PC-3 (cell line): ENCODE data around the gene LGALS3BP. TPM values are rescaled to one million over a fixed set of nuclear protein-coding genes. Genes with fewer than 3 reads are reported as not detected.
A peak's percentile ranks its signal among the peaks of the same experiment; 100 is the strongest.

Experiments used
- ATAC-seq: fragments of 200-7000 bp; cut with Tn5 transposase; 2 replicates; pipeline ENCODE4 v1.9.1; 2020; ENCODE audit warnings: mild to moderate bottlenecking, moderate library complexity
- BruUV-seq: library from RNA; stranded (reverse); fragments of 400-500 nt; replicated peaks from 2 replicates; lab custom pipeline; 2021; lab: Mats Ljungman, UMichigan
- CTCF ChIA-PET: fragments of 300-600 bp; sonication (Branson Sonifier 250); formaldehyde crosslinking; loops from one replicate; lab custom pipeline; 2022; ENCODE audit warnings: antibody characterized with exemption; lab: Charles Lee
- POLR2A ChIA-PET: fragments of 300-600 bp; sonication (Branson Sonifier 250); formaldehyde crosslinking; loops from one replicate; lab custom pipeline; 2022; ENCODE audit warnings: antibody characterized with exemption; ENCODE audit not compliant: unreplicated experiment; lab: Charles Lee
- DNase-seq: peaks from one replicate; pipeline ENCODE4 v3.0.0-alpha.2; 2015
- H2AFZ ChIP-seq: fragments of 300-600 bp; sonication (generic); 2 replicates; pipeline ENCODE4 v1.6.0; 2016; ENCODE audit warnings: antibody characterized with exemption, low read length
- H3F3A ChIP-seq: fragments of 300-600 bp; sonication (generic); one replicate; pipeline ENCODE4 v1.6.0; 2017; ENCODE audit warnings: antibody characterized with exemption, low read length, control low read depth, mild to moderate bottlenecking; ENCODE audit not compliant: unreplicated experiment
- H3K27ac ChIP-seq: fragments of 300-600 bp; sonication (generic); 2 replicates; pipeline ENCODE4 v1.5.1; 2016; ENCODE audit warnings: mild to moderate bottlenecking, low read length
- H3K27me3 ChIP-seq: fragments of 300-600 bp; sonication (generic); 2 replicates; pipeline ENCODE4 v1.6.1; 2016; ENCODE audit warnings: low read length, mixed read lengths
- H3K36me3 ChIP-seq: fragments of 300-600 bp; sonication (generic); 2 replicates; pipeline ENCODE4 v1.6.1; 2016; ENCODE audit warnings: low read depth, mixed run types, low read length, mixed read lengths
- H3K4me1 ChIP-seq: fragments of 300-600 bp; sonication (generic); 2 replicates; pipeline ENCODE4 v1.5.1; 2016; ENCODE audit warnings: low read length; ENCODE audit not compliant: insufficient read depth
- H3K4me2 ChIP-seq: fragments of 300-600 bp; sonication (generic); 2 replicates; pipeline ENCODE4 v1.6.0; 2016; ENCODE audit warnings: low read length
- H3K4me3 ChIP-seq: fragments of 300-600 bp; sonication (generic); 2 replicates; pipeline ENCODE4 v1.5.1; 2016; ENCODE audit warnings: mild to moderate bottlenecking, low read length, mixed read lengths
- H3K79me2 ChIP-seq: fragments of 300-600 bp; sonication (generic); 2 replicates; pipeline ENCODE4 v1.6.1; 2017; ENCODE audit warnings: low read length, mixed read lengths
- H3K9ac ChIP-seq: fragments of 300-600 bp; sonication (generic); 2 replicates; pipeline ENCODE4 v1.6.0; 2016; ENCODE audit warnings: mild to moderate bottlenecking, low read length
- H3K9me2 ChIP-seq: fragments of 300-600 bp; sonication (generic); replicated peaks from 2 replicates; pipeline ENCODE4 v1.6.1; 2016; ENCODE audit warnings: mixed run types, low read length, mixed read lengths
- H3K9me3 ChIP-seq: fragments of 300-600 bp; sonication (generic); 2 replicates; pipeline ENCODE4 v1.6.1; 2016; ENCODE audit warnings: low read length, mixed read lengths
- H4K20me1 ChIP-seq: fragments of 300-600 bp; sonication (generic); 2 replicates; pipeline ENCODE4 v1.6.1; 2016; ENCODE audit warnings: low read length, mixed read lengths
- EZH2 ChIP-seq: fragments of 300-600 bp; sonication (generic); IDR thresholded peaks from one replicate; pipeline ENCODE4 v1.6.1; 2017; ENCODE audit warnings: antibody characterized with exemption, mild to moderate bottlenecking, low read length; ENCODE audit not compliant: unreplicated experiment
- EZH2phosphoT487 ChIP-seq: fragments of 300-600 bp; sonication (generic); IDR thresholded peaks from 2 replicates; pipeline ENCODE4 v1.6.1; 2018; ENCODE audit warnings: mild to moderate bottlenecking, antibody characterized with exemption, low read length, borderline replicate concordance
- intact Hi-C: fragments of 100-400 bp; cut with micrococcal nuclease; formaldehyde crosslinking; loops from 2 replicates; pipeline ENCODE4 v1.9.0; 2023
- total RNA-seq: library from RNA; depleted of rRNA; stranded (reverse); fragments of >200 nt; gene quantifications from 2 replicates; pipeline ENCODE4 v1.2.3, GENCODE V29; 2014
- TF ChIP-seq, protein P1 (sequence below): fragments of 300-600 bp; sonication (generic); conservative IDR thresholded peaks from 2 replicates; pipeline ENCODE4 v1.5.1; 2017; ENCODE audit warnings: antibody characterized with exemption, low read depth, mild to moderate bottlenecking, low read length

Gene LGALS3BP
- total RNA-seq, 1 experiment from 2014 or later: 72.4 TPM

GRCh38 chr17:78991017-78991738 lies 11.5 kb upstream of the LGALS3BP start:
- intact Hi-C loops: no loop called here
- no peak overlapping the region for H3K9ac ChIP-seq
- H3K9me2 ChIP-seq: no peaks in the 10 kb centered on the region
- peaks cover 47% of the 10 kb centered on the region for H3K79me2 ChIP-seq
- H3K4me1 ChIP-seq: peaks cover 34% of the 10 kb centered on the region
- no peak overlapping the region for H3K4me3 ChIP-seq
- no TSS peak for BruUV-seq
- DNase-seq (no peak), ATAC-seq (no peak)
- POLR2A ChIA-PET: no interaction called here
- CTCF ChIA-PET: no interaction called here
- peaks cover 53% of the 10 kb centered on the region for H3K36me3 ChIP-seq
- peaks cover 7% of the 10 kb centered on the region for H3F3A ChIP-seq
- no peaks in the 10 kb centered on the region for H3K27me3 ChIP-seq
- TF ChIP-seq EZH2phosphoT487: no peak
- H3K9me3 ChIP-seq: no peaks in the 10 kb centered on the region
- peaks cover 7% of the 10 kb centered on the region; the same call in 1 of the 2 replicates for H4K20me1 ChIP-seq
- H3K27ac ChIP-seq: no peak overlapping the region
- no peak overlapping the region for H3K4me2 ChIP-seq
- H2AFZ ChIP-seq: no peak overlapping the region

DNA sequence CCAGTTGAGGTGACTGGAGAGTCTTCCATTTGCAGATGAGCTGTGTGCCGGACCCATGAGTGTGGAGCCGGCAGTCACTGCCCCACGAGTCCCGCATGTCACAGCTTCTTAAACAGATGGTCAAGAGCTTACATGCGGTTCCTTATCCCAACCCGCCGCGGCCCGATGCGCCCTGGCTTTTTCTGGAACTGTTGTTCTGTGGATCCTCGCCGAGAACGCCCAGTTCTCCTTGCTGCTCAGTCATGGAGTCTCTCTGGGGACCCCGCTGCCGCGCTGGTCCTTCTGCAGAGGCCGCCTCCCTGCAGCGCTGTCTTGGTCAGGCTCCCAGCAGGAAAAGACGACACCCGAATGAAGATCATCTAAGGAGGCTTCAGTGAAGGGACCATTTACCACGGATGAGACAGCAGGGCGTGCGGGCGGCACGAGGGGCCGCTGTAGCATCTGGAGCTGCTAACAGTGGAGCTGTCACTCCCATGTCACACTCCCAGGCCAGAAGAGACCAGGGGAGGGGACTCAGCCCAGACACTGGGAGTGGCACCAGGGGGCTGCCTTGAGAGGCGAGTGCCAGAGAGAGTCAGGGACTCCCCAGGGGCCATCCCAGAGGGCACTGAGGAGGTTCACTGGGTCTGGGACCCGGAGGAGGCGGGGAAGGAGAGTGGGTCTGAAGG lies 10.8 kb upstream of the LGALS3BP start:
- ChIA-PET CTCF (no interaction called here), POLR2A (no interaction called here)
- Histone ChIP-seq H3K27ac (no peak overlapping the region), H3K4me1 (peaks cover 33% of the 10 kb centered on the region), H3K9ac (no peak overlapping the region), H3F3A (peaks cover 7% of the 10 kb centered on the region), H3K4me2 (no peak overlapping the region), H3K27me3 (no peaks in the 10 kb centered on the region), H3K4me3 (no peak overlapping the region), H3K9me3 (no peaks in the 10 kb centered on the region), H3K36me3 (peaks cover 49% of the 10 kb centered on the region), H2AFZ (no peak overlapping the region), H4K20me1 (peaks cover 7% of the 10 kb centered on the region; the same call in 1 of the 2 replicates), H3K79me2 (peaks cover 41% of the 10 kb centered on the region), H3K9me2 (no peaks in the 10 kb centered on the region)
- ATAC-seq: no peak
- TF ChIP-seq EZH2phosphoT487: no peak
- BruUV-seq: no TSS peak
- intact Hi-C loops: no loop called here
- DNase-seq: no peak

- Histone ChIP-seq H3K9ac (no peak overlapping the region), H3K4me2 (0 out of 2 replicates have a peak overlapping the region, but pooled peaks have one; percentile 81), H3K4me1 (peaks cover 31% of the 10 kb centered on the region), H3K27me3 (no peaks in the 10 kb centered on the region), H3K4me3 (no peak overlapping the region), H4K20me1 (peaks cover 7% of the 10 kb centered on the region; the same call in 1 of the 2 replicates), H3K9me2 (no peaks in the 10 kb centered on the region), H2AFZ (no peak overlapping the region), H3K79me2 (peaks cover 18% of the 10 kb centered on the region), H3K27ac (peak overlapping the region; percentile 69), H3K9me3 (no peaks in the 10 kb centered on the region), H3F3A (peaks cover 7% of the 10 kb centered on the region), H3K36me3 (peaks cover 31% of the 10 kb centered on the region)
- TF ChIP-seq EZH2 (no peak), EZH2phosphoT487 (no peak)
- TF ChIP-seq, protein P1, sequence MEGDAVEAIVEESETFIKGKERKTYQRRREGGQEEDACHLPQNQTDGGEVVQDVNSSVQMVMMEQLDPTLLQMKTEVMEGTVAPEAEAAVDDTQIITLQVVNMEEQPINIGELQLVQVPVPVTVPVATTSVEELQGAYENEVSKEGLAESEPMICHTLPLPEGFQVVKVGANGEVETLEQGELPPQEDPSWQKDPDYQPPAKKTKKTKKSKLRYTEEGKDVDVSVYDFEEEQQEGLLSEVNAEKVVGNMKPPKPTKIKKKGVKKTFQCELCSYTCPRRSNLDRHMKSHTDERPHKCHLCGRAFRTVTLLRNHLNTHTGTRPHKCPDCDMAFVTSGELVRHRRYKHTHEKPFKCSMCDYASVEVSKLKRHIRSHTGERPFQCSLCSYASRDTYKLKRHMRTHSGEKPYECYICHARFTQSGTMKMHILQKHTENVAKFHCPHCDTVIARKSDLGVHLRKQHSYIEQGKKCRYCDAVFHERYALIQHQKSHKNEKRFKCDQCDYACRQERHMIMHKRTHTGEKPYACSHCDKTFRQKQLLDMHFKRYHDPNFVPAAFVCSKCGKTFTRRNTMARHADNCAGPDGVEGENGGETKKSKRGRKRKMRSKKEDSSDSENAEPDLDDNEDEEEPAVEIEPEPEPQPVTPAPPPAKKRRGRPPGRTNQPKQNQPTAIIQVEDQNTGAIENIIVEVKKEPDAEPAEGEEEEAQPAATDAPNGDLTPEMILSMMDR: no peak
- intact Hi-C loops: no loop called here
- TSS peak; percentile 88 for BruUV-seq
- ATAC-seq: peak; percentile 6
- DNase-seq: peak; percentile 24
- CTCF ChIA-PET: interaction anchor here (0.7 to 0.8 kb wide), 2 partner anchors 17 to 34 kb away, joined by 3 read pairs; no protein-coding TSS in a partner anchor
- POLR2A ChIA-PET: no interaction called here
Measured at GRCh38 chr17:78988152-78988551, 8.4 kb upstream of the LGALS3BP start.
